ENCODE data around the gene CTNND1.

GRCh38 chr11:57792870-57793269, 31.3 kb downstream of the CTNND1 start:
- TF ChIP-seq CTCF (IDR thresholded peaks at IDR 0.05) (no peak), EP300 (IDR thresholded peaks at IDR 0.05; ENCODE audit: low read depth) (no peak)

All from transverse colon (tissue), 3 donors.